Activated CD8-positive, alpha-beta memory T cell treated with anti-CD3 and anti-CD28 coated beads, Interleukin-2, amount 50 U/mL, for 4 hours (primary cell): ENCODE data around the gene KLF13.

ENCODE experiments used
- DNase-seq: peaks from one replicate; pipeline ENCODE4 v3.0.0-alpha.2; 2020

The KLF13 gene

DNA sequence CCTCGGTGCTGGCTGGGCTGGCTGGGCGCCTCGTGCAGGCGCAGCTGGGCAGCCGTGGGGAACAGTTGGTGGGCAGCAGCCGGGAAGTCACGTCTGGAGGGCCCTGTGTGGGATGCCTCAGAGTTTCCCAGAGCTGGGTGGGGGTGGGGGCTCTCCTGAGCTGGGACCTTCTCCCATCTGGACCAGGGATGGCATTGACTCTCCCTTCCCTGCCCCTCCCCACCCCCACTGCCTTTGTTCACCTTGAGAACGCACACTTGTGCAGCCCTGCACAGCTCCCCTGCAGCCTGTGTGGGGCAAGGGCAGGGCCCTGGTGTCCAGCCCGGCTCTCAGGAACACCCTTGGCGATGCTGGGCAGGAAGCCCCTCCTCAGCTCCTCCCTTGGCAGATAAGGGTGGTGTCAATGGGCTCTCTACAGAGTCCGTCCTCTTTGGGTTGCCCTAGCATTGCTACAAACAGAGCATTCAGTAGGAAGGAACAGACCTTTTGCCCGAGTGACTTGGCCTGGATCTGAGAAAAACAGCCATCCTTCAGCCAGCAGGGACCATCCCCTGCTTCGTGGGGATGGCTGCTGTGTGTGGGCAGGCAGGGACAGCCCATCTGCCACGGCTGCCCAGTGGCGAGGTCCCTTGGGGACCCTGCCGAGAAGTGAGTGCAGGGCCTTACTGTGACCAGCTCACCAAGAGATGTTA is 25.5 kb upstream of the KLF13 start:
- DNase-seq = no peak

DNA sequence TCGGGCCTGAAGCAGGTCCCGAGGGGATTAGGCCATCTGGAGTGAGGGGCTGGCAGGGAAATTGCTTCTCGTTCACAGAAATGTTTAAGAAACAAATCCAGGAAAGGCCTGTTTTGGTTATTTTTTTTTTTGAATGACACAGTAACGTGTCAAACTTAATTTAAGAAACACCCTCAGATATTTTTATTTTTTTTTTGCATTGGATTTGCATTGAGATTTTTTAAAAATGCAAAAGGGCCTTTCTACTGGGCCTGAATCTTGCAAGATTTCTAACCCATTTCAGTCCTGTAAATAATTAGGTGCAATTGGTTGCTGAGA is 25.0 kb upstream of the KLF13 start:
- DNase-seq = no peak

DNA sequence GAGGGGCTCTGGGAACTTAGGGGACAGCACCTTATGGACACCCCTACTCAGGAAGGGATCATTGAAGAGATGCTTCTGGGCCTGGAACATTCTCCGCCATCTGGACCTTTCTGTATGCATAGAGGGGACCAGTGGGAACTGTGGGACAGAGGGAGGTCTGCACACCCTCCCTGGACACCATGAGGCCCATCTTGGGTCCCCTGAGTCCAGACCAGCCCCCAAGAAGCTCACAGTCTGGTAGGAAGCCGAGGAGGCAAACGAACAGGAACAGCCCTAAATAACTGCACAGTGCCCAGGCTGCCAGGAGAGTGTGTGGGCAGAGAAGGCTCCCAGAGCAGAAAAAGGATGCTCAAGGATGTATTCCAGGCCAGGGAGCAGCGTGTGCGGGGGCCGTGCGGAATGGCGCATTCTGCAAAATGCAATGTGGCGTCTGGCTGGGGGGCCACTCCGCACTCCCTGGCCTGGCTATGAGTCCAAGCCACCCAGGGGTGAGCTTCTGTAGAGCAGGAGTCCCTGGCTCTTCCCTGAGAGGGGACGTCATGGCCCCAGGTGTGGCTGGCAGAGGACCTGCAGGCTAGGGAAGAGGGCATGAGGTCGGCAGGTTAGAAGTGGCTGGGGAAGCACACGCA is 24.5 kb upstream of the KLF13 start:
- no peak for DNase-seq

DNA sequence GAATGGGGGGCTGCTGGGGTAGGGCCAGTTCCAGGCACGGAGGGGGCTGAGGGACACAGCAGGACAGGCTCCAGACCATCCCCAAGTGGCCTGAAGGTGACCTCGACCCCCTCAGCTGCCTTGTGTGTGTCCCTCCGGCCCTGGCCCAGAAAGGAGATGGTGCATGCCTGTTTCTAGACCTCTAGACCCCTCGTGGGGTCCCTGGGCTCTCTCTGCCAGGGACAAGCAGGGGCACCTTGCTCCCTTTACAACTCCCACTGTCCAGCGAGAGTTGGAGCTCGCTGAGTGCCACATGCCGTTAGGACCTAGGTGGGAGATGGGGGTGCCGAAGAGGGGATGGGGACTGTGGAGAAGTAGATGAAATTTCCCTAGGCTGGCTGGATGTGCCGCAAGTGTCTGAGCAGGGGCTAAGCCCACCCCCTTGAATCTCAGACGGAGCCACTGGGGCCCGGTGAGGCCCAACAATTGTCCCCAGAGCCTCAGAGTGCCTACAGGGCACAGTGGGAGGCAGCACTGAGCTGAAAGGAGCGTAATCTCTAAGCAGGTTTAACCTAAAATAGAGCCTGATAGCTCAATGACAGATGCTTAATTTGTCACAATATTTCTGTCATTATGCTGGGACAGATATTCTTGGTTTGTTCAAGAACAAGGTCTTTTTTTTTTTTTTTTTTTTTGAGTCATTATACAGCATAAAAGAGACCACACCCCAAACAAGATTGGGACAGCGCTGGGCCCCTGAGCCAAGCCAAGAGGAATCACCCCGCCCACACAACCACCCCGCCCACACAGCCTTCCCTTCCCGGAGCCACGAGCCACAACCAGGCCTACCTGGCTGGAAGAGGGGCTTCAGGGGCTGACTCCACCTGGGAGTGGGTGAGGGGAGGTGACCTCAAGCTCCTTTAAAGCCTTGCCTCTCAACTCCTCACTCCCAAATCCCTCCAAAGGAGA is 23.6 kb upstream of the KLF13 start:
- DNase-seq = no peak

DNA sequence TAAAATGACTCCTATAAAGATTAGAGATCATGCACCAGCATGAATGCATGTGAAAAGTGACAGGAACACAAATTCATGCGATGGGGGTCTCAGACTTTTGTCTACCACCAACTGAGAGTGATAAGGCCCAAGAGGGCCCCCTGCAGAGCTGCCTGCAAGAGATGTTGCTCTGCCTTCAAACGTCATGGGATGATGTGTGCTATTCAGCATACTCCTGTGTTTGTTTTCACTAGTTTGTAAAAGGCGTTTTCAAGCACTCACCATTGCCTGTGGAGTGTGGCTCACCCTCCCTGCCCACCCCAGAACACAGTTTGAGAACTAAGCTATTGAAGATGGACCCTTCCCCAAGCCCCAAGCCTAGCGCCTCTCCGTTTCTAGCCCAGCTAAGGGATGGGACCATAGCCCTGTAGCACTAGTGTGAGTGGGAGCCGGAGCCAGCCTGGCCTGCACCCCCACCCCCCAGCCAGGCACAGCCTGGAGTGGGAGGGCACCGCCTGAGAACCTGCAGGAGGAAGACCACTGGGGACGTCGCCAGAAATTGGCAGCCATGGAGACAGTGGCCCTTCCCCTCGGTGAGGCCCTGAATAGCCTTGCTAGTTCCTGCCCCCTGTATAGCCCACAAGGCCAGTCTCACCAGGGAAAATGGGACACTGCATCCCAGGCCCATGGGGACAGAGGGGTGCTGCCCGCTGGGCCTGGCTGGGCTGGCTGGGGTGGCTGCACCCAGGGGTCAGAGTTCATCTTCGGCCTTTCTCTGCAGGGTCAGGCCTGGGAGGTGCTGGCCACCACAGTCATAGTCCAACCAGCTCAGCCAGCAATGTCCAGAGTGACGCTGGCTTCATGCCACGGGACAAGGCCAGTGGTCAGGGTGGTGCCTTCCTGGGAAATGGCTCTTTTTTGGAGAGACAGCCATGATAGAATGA is 22.6 kb upstream of the KLF13 start:
- DNase-seq = no peak

DNA sequence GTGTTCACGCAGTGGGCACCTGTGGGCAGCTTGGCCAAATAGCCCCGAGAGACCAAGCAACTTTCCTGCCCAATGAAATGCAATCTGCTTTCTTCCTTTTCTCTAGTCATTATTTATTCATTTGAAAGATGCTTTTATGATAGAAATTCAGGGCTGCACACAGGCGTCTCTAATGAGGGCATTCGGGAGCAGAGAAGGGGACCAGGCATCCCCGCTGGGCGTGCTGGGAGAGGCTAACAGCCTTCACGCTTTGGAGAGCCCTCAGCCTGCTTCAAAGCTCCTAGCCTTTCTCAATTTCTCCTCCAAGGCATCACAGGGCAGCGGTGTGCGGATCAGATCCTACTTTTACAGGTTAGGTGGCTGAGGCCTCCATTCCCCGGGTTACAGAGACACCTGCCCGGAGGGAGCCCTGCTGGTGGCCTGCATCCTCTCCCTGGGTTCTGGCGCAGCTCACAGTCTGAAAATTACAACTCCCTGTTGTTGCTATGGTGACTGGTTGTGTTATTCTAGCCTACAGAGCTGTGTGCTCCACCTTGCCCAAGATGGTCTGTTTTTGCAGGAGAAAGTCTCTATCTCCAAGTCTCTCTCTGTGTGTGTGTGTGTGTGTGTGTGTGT is 21.8 kb upstream of the KLF13 start:
- no peak for DNase-seq

DNA sequence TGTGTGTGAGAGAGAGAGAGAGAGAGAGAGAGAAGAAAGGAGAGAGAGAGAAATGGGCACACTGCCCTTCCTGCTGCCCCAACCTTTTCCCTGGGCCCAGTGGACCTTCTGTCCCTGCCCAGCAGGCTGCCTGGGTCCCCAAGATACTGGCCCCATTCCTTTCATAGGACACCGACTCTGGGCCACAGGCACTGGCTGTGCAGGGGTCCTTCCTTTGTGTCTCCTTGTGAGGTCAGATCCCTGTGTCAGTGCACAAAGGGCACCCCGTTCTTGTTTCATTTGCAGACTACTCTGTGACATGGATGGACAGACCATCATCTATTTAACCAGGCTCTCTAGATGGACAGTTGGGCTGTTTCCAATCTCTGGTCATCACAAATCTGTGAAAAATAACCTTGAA is 21.3 kb upstream of the KLF13 start:
- no peak for DNase-seq

DNA sequence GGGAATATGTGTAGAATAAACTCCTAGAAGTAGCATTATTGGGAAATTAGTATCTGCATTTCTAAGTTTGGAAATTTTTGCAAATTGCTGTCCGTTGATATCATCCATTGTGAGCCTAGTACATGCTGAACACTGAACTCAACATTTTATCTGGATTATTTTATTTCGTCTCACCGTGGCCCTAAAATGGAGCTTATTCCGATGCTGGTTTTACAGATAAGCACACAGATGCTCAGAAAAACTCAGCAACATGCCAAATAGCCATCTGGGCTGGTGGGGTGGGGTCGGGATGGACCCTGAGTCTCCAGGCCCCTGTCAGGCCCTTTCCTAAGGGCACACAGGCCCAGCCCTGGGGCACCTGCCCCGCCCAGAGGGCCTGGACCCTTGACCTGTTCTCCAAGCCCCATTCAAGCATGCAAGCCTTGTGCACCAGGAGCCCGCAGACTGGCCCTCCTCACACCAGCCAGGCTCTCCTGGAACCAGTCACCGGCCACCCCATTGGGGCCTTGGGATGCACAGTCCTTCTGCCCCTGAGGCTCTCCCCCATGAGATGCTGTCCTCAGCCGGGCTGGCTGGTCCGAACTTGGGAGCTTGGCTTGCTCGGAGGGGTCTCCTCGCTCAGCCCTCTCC is 20.7 kb upstream of the KLF13 start:
- no peak for DNase-seq

DNA sequence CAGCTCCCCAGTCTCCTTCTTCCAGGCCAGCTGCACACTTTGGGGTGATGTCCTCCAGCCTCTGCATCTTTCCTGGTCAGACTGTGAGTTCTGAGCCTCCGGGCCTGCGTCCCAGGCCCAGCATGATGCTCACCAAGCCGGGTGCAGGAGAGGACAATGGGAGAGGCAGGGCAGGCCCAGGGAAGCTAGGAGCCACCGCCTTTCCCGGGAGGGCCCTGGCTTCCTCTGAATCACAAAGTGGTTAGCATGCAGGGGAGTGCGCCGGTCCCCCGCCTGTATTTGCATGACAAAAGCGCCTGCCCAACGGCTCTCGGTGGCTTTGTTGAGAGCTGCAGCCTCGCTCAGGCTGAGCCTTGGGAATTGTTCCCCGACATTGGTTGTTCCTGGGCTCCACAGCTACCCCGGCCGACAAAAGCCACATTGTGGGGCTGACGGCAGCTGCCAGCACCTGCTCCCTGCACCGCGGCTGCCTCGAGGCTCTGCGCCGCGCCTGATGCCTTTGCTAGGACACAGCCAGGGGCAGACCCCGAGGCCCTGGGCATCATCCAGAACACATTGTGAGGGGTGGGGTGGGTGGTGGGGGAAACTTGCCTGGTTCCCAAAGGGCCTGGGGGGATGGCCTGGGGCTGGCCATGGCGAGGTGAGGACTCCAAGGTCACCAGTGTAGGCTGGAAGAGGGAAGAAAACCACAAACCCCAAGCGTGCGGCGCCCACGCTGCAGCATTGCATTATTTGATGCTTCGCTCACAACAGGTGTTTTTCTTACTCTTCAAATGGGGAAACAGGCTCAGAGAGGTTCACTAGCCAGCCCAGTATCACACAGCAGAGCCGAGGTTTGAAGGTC is 20.0 kb upstream of the KLF13 start:
- no peak for DNase-seq

DNA sequence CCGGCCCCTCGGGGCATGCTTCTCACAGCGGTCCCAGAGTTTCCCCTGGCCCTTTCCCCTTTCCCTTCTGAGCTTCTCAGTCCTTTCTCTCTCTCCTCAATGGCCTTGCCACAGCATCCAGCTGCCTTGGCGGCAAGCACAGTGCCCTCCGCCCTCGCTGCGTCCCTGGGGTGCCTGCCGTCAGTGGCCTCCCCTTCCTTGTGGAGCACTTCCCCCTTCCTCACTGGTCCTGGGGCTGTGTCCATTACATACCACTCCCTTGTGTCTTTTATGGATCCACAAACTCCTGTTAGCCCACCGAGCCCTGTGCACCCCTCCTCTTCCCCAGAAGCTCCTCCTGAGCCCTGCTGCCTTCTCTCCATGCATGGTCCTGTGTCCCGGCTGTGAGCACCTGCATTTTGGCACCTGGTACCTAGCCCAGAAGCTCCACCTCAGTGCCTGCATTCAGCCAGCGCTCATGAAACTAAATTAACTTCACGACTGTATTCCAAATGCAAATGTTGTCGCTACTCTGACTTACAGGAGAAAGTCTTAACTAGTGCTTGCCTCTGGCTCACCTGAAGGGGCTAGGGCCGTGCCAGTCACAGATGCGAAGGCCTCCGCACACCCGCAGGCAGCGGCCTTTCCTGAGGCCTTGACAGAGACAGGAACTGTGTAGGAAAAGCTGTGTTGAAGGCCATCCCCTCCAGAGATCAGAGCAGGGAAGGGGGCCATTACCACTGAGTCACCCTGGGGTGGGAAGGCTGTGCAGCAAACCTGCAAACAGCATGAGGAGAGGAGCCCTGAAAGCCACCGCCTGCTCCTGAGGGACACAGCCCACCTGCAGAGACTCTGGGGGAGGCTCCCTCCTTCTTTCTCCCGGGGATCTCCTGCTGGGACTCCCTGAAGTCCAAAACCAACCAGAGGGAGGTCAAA is 19.1 kb upstream of the KLF13 start:
- DNase-seq = no peak

DNA sequence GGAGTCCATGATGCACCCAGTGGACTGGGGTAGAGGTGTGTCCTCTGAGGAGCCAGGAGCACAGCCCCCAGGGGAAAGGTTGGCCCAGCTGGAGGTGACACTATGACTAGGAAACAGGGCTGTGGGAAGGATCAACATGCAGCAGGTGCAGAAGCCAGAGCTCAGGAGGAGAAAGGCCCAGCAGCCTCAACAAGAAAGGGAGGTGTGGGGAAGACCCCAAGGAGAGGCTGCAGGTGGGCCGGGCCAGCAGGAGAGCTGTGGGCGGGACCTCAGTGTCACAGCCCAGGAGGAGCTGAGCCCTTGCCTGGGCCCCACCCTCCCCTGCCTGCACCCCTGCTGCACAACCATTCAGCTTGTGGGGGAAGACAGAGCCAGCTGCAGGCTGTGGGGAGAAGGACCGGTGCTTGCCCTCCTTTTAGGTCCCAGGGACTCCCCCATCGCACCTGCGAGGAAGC is 18.4 kb upstream of the KLF13 start:
- DNase-seq = no peak

DNA sequence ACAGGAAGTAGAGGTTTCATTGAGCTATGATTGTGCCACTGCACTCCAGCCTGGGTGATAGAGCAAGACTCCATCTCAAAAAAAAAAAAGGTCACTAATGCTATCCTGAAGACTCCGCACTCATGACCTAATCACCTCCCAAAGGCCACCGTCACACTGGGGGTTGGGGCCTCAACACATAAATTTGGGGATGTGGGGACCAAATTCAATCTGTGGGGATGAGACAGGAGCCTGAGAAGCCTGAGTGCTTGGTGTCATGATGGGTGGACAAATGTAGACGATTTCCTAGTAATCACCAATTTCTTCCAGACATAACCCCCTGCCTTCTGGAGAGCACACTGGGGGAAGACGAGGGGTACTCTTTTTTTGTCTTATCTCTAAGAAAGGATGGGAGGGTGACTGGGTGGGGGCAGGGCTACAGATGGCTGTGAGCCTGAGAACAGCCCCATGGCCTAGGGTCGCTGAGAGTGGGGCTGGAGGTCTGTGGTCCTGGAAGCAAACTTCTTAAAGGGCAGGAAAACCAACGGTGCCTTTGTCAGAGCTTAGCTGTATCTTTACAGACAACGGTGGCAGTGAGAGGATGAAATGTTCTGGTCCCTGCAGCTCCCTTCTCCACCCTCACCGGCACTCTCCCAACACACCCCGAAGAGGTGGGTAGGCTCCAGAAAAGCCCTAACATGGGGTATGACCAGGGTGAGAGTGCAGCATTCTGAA is 16.6 kb upstream of the KLF13 start:
- DNase-seq = no peak

DNA sequence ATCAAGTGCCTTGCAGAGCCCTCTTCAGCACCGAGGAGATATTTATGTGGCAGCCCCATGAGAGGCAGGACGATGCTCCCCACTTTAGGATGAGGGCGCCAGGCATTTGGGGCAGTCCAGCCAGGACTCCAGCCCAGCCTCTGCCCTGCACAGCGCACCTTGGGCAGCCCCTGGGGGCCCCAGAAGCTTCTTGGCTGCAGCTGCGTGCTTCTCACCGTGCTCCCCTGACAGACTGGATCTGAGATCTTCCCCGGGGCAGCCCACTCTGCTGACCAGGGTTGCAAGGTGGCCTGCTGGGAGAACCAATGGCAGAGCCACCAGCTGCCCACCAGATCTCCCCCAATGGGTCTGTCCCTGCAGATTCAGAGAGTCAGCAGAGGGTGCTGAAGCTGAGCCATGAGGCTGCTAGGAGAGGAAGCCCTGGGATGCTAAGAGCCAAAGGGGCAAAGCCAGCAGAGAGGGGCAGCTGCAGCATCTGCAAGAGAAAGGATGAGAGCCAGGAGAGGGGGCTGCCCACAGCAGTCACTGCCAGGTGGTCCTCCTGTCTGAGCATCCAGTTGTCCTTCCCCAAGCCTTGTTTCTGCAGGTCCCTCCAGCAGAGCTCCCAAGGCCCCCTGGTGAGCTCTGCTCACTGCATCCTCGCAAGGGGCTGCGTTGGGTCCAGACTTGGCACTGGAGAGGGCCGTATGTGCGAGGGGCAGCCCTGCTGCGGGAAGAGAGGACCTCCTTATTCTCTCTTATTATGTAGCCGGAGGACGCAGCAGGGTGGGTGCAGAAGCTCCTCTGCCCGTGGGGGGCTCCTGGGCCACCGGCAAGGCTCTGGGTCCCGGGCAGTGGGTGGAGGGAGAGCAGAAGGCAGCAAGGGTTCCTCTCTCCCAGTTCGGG is 14.7 kb upstream of the KLF13 start:
- DNase-seq = no peak

DNA sequence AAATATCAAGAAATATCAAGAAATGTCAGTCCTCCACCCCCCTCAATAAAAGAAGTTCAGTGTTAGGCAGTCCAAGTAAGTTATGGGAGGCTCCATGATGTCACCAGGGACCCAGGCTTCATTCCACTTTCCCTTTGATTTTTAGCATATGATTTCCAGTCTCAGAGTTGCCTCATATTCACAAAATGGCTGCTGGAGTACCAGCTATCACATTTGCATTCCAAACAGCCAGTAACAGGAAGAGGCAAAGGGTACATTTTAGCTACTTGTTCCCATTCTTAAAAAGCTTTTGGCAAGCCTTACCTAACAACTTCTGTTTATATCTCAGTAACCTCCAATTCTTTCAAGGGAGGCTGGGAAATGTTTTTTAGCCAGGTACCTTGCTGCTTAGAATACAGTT is 13.4 kb upstream of the KLF13 start:
- DNase-seq = no peak

DNA sequence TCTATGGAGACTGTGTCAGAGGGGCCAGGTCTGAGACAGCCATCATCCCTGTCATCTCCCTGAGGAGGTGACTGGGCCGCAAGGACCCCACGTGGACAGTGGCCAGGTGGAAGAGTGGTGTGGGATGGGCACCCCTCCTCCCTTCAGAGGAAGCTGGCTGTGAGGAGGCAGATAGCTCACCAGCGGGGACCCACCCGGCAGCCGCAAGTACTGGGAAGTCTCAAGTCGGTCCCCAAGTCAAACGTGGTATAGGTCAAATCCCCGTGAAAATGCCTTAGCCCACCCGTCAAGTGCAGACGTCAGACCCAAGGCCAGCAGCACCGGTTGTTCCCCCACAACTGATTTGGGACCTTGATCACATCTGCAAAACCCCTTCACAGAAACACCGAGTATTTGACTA is 12.3 kb upstream of the KLF13 start:
- DNase-seq = no peak

DNA sequence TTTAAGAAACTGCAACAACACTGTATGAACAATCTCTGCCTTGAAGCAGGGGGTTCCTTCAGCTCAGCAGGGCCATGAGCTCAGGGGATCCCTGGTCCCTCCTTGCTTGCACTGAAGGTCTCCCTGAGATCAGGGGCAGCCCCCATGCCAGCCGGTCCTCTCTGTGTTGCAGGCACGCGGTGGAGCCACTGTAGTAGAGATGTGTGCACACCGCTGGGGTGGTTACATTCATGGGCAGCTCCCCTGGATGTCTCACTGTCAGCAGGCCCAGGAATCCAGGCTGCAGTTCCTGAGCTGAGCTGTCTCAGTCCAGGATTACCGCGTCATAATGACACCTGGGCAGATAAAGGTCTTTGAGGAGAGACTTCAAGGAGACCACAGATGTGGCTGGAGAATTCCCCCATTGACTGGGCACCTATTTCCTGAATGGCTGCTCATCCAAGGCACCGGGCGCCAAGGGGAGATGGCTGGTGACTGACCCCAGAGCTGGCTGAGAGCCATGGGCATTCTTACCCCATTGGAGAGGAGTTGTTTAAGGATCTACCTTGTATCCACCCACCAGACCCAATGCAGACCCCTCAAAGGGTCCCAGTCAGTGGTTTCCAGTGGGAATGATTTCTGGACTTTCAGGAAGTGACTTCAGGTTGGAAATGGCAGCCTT is 10.4 kb upstream of the KLF13 start:
- no peak for DNase-seq

DNA sequence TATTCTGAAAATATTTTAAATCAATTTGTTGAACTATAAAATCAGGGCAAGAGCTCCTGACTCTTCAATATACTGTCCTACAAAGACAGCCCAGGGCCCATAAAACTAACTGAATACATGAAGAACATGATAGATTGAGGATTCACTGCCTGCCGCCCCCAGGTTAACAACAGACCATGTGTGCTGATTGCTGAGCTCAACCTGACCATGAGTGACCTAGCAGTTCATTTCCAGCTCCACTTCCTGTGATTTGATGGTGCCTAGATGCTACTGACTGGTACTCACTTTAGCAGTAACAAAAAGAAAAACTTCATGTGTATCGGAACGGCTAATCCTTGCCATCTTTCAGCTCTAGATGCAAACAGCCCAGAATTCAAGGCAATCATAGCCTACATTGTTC is 9.6 kb upstream of the KLF13 start:
- no peak for DNase-seq
